Osteocyte (in vitro differentiated cells): ENCODE results near the gene ZNF718. TPM values are rescaled to one million over a fixed set of nuclear protein-coding genes. Genes with fewer than 3 reads are reported as not detected.
"Not testable (repeated sequence)": the region's sequence is repeated elsewhere in the genome, so short reads cannot be mapped to it uniquely, and the experiment has no call there.

Source experiments
- DNase-seq: peaks from one replicate; pipeline ENCODE4 v3.0.0; 2021; ENCODE audit warnings: mixed read lengths; ENCODE audit not compliant: unreplicated experiment; ENCODE audit errors: extremely low spot score
- H3K27ac Mint-ChIP-seq: one replicate; pipeline ENCODE4 v1.8.0; 2021; ENCODE audit warnings: mild to moderate bottlenecking, mixed read lengths; ENCODE audit not compliant: unreplicated experiment
- H3K27me3 Mint-ChIP-seq: one replicate; pipeline ENCODE4 v1.8.0; 2021; ENCODE audit warnings: mixed read lengths; ENCODE audit not compliant: unreplicated experiment
- H3K36me3 Mint-ChIP-seq: one replicate; pipeline ENCODE4 v1.8.0; 2021; ENCODE audit warnings: mixed read lengths; ENCODE audit not compliant: unreplicated experiment
- H3K4me1 Mint-ChIP-seq: one replicate; pipeline ENCODE4 v1.8.0; 2021; ENCODE audit warnings: mixed read lengths; ENCODE audit not compliant: unreplicated experiment
- H3K4me3 Mint-ChIP-seq: one replicate; pipeline ENCODE4 v1.8.0; 2021; ENCODE audit warnings: mild to moderate bottlenecking, moderate library complexity, mixed read lengths; ENCODE audit not compliant: unreplicated experiment
- H3K9me3 Mint-ChIP-seq: one replicate; pipeline ENCODE4 v1.8.0; 2021; ENCODE audit warnings: mixed read lengths; ENCODE audit not compliant: unreplicated experiment
- CTCF ChIP-seq: fragments of 200-600 bp; sonication (generic); IDR thresholded peaks from 2 replicates; pipeline ENCODE4 v1.5.0; 2021; ENCODE audit warnings: antibody characterized with exemption, mild to moderate bottlenecking, moderate library complexity
- total RNA-seq: library from RNA; stranded (reverse); gene quantifications from 2 replicates; pipeline ENCODE4 v1.2.1, GENCODE V29; 2021

The ZNF718 gene
- total RNA-seq, 1 donor from 2014 or later = 5.9 TPM

GRCh38 chr4:176995-177394 is 52.7 kb downstream of the ZNF718 start:
- Mint-ChIP-seq H3K27me3 (no peaks in the 10 kb centered on the region), H3K4me3 (no peak overlapping the region), H3K36me3 (peaks cover 18% of the 10 kb centered on the region), H3K9me3 (peaks cover 75% of the 10 kb centered on the region), H3K27ac (no peak overlapping the region), H3K4me1 (no peaks in the 10 kb centered on the region)
- DNase-seq = no peak
- TF ChIP-seq CTCF = no peak

- H3K4me1 Mint-ChIP-seq, DNase-seq, H3K4me3 Mint-ChIP-seq, H3K27ac Mint-ChIP-seq, H3K27me3 Mint-ChIP-seq: not testable (repeated sequence)
- peaks cover 22% of the 10 kb centered on the region for H3K36me3 Mint-ChIP-seq
- peaks cover 80% of the 10 kb centered on the region for H3K9me3 Mint-ChIP-seq
Observed at GRCh38 chr4:182225-182624, 57.9 kb downstream of the ZNF718 start.

GRCh38 chr4:188091-188490 is 63.8 kb downstream of the ZNF718 start:
- Mint-ChIP-seq H3K9me3 (peaks cover 47% of the 10 kb centered on the region), H3K36me3 (peaks cover 21% of the 10 kb centered on the region), H3K4me1 (no peaks in the 10 kb centered on the region), H3K4me3 (no peak overlapping the region), H3K27me3 (no peaks in the 10 kb centered on the region), H3K27ac (no peak overlapping the region)
- TF ChIP-seq CTCF = no peak
- DNase-seq = no peak

- H3K9me3 Mint-ChIP-seq = peaks cover 51% of the 10 kb centered on the region
- H3K4me1 Mint-ChIP-seq, H3K27me3 Mint-ChIP-seq, H3K27ac Mint-ChIP-seq, DNase-seq, H3K36me3 Mint-ChIP-seq, H3K4me3 Mint-ChIP-seq: not testable (repeated sequence)
Observed at GRCh38 chr4:195159-195558, 70.9 kb downstream of the ZNF718 start.

- no peak for TF ChIP-seq CTCF
- Mint-ChIP-seq H3K27me3 (no peaks in the 10 kb centered on the region), H3K36me3 (peaks cover 22% of the 10 kb centered on the region), H3K4me1 (no peaks in the 10 kb centered on the region), H3K9me3 (peaks cover 40% of the 10 kb centered on the region), H3K27ac (no peak overlapping the region), H3K4me3 (no peak overlapping the region)
- no peak for DNase-seq
Observed at GRCh38 chr4:200936-201335, 76.6 kb downstream of the ZNF718 start.

GRCh38 chr4:202822-203221 is 78.5 kb downstream of the ZNF718 start:
- H3K9me3 Mint-ChIP-seq = peaks cover 39% of the 10 kb centered on the region
- not testable (repeated sequence) for H3K4me3 Mint-ChIP-seq, DNase-seq, H3K27ac Mint-ChIP-seq, H3K4me1 Mint-ChIP-seq, H3K27me3 Mint-ChIP-seq
- H3K36me3 Mint-ChIP-seq = peaks cover 22% of the 10 kb centered on the region
